ENCODE data around the gene GYG2.

DNA sequence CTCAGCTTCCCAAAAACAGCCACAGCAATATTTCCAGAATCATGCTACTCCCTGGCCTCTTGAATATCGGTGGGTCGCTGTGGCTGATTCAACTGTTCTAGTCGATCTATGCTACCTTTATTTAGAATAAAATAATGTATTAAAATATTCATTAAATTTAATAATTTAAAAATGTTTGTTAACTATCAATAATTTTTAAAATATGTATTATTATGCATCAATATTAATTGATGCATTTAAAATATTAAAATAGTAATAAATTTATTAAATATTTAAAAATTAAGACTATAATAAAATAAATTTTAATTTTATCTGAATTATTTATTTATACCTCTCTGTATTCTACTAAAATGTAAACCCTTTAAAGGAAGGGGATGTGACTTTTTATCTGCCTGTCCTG lies 81.4 kb downstream of the GYG2 start:
- TF ChIP-seq, protein P1, sequence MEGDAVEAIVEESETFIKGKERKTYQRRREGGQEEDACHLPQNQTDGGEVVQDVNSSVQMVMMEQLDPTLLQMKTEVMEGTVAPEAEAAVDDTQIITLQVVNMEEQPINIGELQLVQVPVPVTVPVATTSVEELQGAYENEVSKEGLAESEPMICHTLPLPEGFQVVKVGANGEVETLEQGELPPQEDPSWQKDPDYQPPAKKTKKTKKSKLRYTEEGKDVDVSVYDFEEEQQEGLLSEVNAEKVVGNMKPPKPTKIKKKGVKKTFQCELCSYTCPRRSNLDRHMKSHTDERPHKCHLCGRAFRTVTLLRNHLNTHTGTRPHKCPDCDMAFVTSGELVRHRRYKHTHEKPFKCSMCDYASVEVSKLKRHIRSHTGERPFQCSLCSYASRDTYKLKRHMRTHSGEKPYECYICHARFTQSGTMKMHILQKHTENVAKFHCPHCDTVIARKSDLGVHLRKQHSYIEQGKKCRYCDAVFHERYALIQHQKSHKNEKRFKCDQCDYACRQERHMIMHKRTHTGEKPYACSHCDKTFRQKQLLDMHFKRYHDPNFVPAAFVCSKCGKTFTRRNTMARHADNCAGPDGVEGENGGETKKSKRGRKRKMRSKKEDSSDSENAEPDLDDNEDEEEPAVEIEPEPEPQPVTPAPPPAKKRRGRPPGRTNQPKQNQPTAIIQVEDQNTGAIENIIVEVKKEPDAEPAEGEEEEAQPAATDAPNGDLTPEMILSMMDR (IDR thresholded peaks at IDR 0.05; ENCODE audit: low read depth, low read length), result no peak
- TF ChIP-seq POLR2A (IDR thresholded peaks at IDR 0.05; ENCODE audit: extremely low read depth, insufficient read length) (no peak), MYC (IDR thresholded peaks at IDR 0.05; ENCODE audit: low read depth, low read length) (no peak)
